Measurements from ENCODE around the gene TMEM156. TPM values are rescaled to one million over a fixed set of nuclear protein-coding genes. Genes with fewer than 3 reads are reported as not detected.

TMEM156 gene
- total RNA-seq, 2 experiments from 2014 or later = 18.4 TPM

DNA sequence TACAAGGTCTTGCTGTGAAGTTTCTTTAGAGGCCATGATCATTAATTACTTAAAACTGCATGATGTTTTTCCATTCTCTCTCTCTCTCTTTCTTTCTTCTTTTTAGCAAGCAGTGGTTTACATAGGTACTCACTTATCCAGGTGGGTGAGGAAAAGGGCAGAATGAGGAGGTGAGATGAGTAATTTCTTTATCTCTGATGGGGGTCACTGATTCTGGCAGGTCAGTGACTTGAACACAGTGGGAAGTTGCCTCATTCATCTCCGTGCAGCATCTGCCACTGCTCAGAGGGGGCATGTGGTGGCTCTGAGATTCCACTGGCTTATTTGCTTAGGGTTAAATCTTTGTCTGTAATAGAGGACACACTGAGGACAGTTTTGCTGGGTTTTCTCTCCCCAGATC is 102.0 kb downstream of the TMEM156 start:
- H3K27ac Mint-ChIP-seq = no peak overlapping the region
- Histone ChIP-seq H3K27ac (ENCODE audit: low read depth in 1 of 2, low read length in 2 of 2) (no peak overlapping the region), H3K9me3 (ENCODE audit: control insufficient read depth in 1 of 2, insufficient read depth in 1 of 2, low read length in 2 of 2) (no peaks in the 10 kb centered on the region), H3K4me1 (ENCODE audit: insufficient read depth, low read length) (no peaks in the 10 kb centered on the region), H3K4me3 (ENCODE audit: low read length) (no peak overlapping the region), H3K27me3 (ENCODE audit: control insufficient read depth in 1 of 2, insufficient read depth in 2 of 2, low read length in 2 of 2) (no peaks in the 10 kb centered on the region), H3K36me3 (ENCODE audit: insufficient read depth, low read length) (no peaks in the 10 kb centered on the region)
- H3K27me3 Mint-ChIP-seq = no peaks in the 10 kb centered on the region
- CTCF ChIA-PET = no interaction called here
- TF ChIP-seq, protein P1, sequence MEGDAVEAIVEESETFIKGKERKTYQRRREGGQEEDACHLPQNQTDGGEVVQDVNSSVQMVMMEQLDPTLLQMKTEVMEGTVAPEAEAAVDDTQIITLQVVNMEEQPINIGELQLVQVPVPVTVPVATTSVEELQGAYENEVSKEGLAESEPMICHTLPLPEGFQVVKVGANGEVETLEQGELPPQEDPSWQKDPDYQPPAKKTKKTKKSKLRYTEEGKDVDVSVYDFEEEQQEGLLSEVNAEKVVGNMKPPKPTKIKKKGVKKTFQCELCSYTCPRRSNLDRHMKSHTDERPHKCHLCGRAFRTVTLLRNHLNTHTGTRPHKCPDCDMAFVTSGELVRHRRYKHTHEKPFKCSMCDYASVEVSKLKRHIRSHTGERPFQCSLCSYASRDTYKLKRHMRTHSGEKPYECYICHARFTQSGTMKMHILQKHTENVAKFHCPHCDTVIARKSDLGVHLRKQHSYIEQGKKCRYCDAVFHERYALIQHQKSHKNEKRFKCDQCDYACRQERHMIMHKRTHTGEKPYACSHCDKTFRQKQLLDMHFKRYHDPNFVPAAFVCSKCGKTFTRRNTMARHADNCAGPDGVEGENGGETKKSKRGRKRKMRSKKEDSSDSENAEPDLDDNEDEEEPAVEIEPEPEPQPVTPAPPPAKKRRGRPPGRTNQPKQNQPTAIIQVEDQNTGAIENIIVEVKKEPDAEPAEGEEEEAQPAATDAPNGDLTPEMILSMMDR (IDR thresholded peaks at IDR 0.05) = no peak
- H3K36me3 Mint-ChIP-seq (ENCODE audit: low read depth) = no peaks in the 10 kb centered on the region
- POLR2A ChIA-PET = no interaction called here
- no peaks in the 10 kb centered on the region for H3K4me1 Mint-ChIP-seq (ENCODE audit: low read depth)
- intact Hi-C loops (cut with DNase I, micrococcal nuclease) = no loop called here
- no peak for DNase-seq
- no peaks in the 10 kb centered on the region for H3K9me3 Mint-ChIP-seq
- ATAC-seq (ENCODE audit: poor library complexity) = no peak
- H3K4me3 Mint-ChIP-seq = no peak overlapping the region

DNA sequence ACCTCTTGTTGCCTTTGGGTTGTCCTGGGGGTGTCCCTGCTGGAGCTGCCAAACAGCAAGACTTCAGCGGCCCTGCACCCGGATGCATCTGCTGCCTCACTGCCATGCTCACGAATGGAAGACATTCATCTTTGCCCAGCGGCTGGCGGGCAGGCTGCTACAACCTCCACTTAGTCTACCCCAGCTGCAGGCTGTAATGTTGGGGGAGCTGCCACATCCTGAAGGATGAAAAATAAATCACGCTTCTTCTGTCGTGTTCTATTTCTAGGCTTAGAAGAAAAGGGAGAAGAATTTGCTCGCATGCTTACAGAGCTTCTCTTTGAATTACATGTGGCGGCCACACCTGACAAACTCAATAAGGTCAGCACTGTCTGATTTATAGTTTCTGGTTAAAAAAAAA is 103.2 kb downstream of the TMEM156 start:
- Histone ChIP-seq H3K4me1 (ENCODE audit: insufficient read depth, low read length) (no peaks in the 10 kb centered on the region), H3K36me3 (ENCODE audit: insufficient read depth, low read length) (no peaks in the 10 kb centered on the region), H3K9me3 (ENCODE audit: control insufficient read depth in 1 of 2, insufficient read depth in 1 of 2, low read length in 2 of 2) (no peaks in the 10 kb centered on the region), H3K27ac (ENCODE audit: low read depth in 1 of 2, low read length in 2 of 2) (no peak overlapping the region), H3K4me3 (ENCODE audit: low read length) (no peak overlapping the region), H3K27me3 (ENCODE audit: control insufficient read depth in 1 of 2, insufficient read depth in 2 of 2, low read length in 2 of 2) (no peaks in the 10 kb centered on the region)
- Mint-ChIP-seq H3K27me3 (no peaks in the 10 kb centered on the region), H3K9me3 (no peaks in the 10 kb centered on the region), H3K36me3 (ENCODE audit: low read depth) (no peaks in the 10 kb centered on the region), H3K4me1 (ENCODE audit: low read depth) (no peaks in the 10 kb centered on the region), H3K4me3 (no peak overlapping the region), H3K27ac (no peak overlapping the region)
- intact Hi-C loops (cut with DNase I, micrococcal nuclease) = no loop called here
- ChIA-PET POLR2A (no interaction called here), CTCF (interaction anchor here (1.4 kb wide), 1 partner anchor 26 kb away, joined by 4 read pairs; no protein-coding TSS in a partner anchor)
- TF ChIP-seq, protein P1 (IDR thresholded peaks at IDR 0.05) = no peak
- DNase-seq = no peak
- ATAC-seq (ENCODE audit: poor library complexity) = no peak

DNA sequence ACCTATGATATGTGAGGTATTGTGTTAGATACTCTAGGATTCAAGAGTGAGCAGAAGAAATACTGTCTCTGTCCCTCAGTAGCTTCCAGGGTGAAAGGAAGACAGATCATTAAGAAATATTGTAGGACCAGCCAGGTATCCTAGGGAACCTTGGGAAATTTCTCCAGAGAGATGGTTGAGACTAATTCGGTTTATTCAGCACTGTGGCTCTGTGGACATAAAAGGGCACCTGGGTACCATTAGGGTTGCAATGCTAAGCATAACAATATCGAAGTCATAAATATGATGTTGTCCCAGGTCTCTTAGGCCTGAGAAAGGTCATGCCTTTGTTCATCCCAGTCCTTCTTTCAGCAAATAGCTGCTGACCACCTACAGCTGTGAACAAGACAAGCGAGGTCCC is 103.6 kb downstream of the TMEM156 start:
- ChIA-PET POLR2A (no interaction called here), CTCF (interaction anchor here (1.4 kb wide), 1 partner anchor 26 kb away, joined by 4 read pairs; no protein-coding TSS in a partner anchor)
- H3K4me3 Mint-ChIP-seq = no peak overlapping the region
- H3K9me3 ChIP-seq (ENCODE audit: control insufficient read depth in 1 of 2, insufficient read depth in 1 of 2, low read length in 2 of 2) = no peaks in the 10 kb centered on the region
- no peaks in the 10 kb centered on the region for H3K9me3 Mint-ChIP-seq
- no peaks in the 10 kb centered on the region for H3K36me3 Mint-ChIP-seq (ENCODE audit: low read depth)
- TF ChIP-seq, protein P1 (IDR thresholded peaks at IDR 0.05) = no peak
- H3K27ac ChIP-seq (ENCODE audit: low read depth in 1 of 2, low read length in 2 of 2) = no peak overlapping the region
- H3K27me3 Mint-ChIP-seq = no peaks in the 10 kb centered on the region
- no peaks in the 10 kb centered on the region for H3K4me1 ChIP-seq (ENCODE audit: insufficient read depth, low read length)
- DNase-seq (no peak), ATAC-seq (ENCODE audit: poor library complexity) (no peak)
- H3K27ac Mint-ChIP-seq = no peak overlapping the region
- H3K36me3 ChIP-seq (ENCODE audit: insufficient read depth, low read length) = no peaks in the 10 kb centered on the region
- intact Hi-C loops (cut with DNase I, micrococcal nuclease) = no loop called here
- H3K27me3 ChIP-seq (ENCODE audit: control insufficient read depth in 1 of 2, insufficient read depth in 2 of 2, low read length in 2 of 2) = no peaks in the 10 kb centered on the region
- H3K4me1 Mint-ChIP-seq (ENCODE audit: low read depth) = no peaks in the 10 kb centered on the region
- no peak overlapping the region for H3K4me3 ChIP-seq (ENCODE audit: low read length)
